Kidney epithelial cell (primary cell): ENCODE results near the gene CENPK. TPM values are rescaled to one million over a fixed set of nuclear protein-coding genes. Genes with fewer than 3 reads are reported as not detected.
A peak's percentile ranks its signal among the peaks of the same experiment; 100 is the strongest.
"Not testable (repeated sequence)": the region's sequence is repeated elsewhere in the genome, so short reads cannot be mapped to it uniquely, and the experiment has no call there.

Experiments
- DNase-seq: peaks from one replicate; pipeline ENCODE4 v3.0.0-alpha.2; 2010; ENCODE audit warnings: low read depth
- H3K27me3 ChIP-seq: 2 replicates; pipeline ENCODE4 v1.6.0; 2011; ENCODE audit warnings: low read length; ENCODE audit not compliant: control insufficient read depth, insufficient read depth
- H3K36me3 ChIP-seq: 2 replicates; pipeline ENCODE4 v1.5.1; 2011; ENCODE audit warnings: low read length; ENCODE audit not compliant: control insufficient read depth, insufficient read depth
- H3K4me3 ChIP-seq: 2 replicates; pipeline ENCODE4 v1.5.1; 2011; ENCODE audit warnings: low read depth, mild to moderate bottlenecking, control low read depth, low read length
- total RNA-seq: library from RNA; depleted of rRNA; stranded (reverse); fragments of >200 nt; gene quantifications from 2 replicates; pipeline ENCODE4 v1.2.3, GENCODE V29; 2015
- TF ChIP-seq, protein P1 (sequence below): IDR thresholded peaks from 2 replicates; pipeline ENCODE4 v1.5.1; 2011; ENCODE audit warnings: mild to moderate bottlenecking, moderate library complexity, low read length, control low read depth, inconsistent platforms; ENCODE audit not compliant: insufficient read depth, poor library complexity, severe bottlenecking

Gene CENPK, protein sequence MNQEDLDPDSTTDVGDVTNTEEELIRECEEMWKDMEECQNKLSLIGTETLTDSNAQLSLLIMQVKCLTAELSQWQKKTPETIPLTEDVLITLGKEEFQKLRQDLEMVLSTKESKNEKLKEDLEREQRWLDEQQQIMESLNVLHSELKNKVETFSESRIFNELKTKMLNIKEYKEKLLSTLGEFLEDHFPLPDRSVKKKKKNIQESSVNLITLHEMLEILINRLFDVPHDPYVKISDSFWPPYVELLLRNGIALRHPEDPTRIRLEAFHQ
- 10.4 and 18.4 TPM in 2 replicates for total RNA-seq

DNA sequence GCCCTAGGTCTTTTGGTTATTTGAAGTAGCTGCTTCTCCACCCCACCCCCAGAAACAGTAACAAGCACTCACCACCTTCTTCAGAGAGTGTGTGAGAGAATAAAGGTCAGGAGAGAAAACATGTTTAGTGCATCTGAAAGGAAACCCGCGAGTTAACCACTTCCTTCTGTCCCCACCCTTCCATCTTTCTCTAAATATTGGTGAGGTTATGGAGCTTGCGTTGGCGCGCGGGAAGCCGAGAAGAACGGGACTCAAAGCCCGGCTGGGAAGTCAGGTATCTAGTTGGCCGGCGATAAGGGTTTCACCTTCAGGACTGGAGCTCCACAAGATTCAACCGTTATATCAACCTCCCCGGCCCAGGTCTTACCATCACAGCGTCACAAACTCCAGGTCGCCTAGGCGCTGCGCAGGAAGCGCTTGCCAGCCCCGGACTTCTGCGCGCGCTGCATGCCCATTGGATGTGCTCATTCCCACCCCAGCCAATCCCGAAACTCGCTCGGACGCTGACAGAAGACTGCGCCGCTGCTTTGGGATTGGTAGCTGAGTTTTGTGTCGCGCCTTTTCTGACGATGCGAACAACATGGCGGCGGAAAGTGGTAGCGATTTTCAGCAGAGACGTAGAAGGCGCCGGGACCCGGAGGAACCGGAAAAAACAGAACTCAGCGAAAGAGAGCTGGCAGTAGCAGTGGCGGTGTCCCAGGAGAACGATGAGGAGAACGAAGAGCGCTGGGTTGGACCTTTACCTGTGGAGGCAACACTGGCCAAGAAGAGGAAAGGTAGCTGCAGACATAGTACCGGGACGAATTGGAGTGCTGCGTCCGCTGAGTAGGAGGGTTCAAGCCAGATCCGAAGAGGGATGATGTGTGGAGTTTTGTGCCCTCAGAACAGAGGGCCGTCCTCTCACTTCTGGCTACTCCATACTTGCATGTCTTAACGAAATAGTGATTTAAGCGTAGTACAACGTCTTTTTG is at the start of gene CENPK, which contains the start of gene PPWD1:
CENPK (minus strand) TSS at position 438 of the 971 bp plus-strand sequence. CDS start 8,261 bp downstream, outside the sequence.
PPWD1 (plus strand) TSS at position 566 of the 971 bp plus-strand sequence; CDS start at position 581, 15 bp downstream.
- DNase-seq: peak; percentile 82
- TF ChIP-seq, protein P1, sequence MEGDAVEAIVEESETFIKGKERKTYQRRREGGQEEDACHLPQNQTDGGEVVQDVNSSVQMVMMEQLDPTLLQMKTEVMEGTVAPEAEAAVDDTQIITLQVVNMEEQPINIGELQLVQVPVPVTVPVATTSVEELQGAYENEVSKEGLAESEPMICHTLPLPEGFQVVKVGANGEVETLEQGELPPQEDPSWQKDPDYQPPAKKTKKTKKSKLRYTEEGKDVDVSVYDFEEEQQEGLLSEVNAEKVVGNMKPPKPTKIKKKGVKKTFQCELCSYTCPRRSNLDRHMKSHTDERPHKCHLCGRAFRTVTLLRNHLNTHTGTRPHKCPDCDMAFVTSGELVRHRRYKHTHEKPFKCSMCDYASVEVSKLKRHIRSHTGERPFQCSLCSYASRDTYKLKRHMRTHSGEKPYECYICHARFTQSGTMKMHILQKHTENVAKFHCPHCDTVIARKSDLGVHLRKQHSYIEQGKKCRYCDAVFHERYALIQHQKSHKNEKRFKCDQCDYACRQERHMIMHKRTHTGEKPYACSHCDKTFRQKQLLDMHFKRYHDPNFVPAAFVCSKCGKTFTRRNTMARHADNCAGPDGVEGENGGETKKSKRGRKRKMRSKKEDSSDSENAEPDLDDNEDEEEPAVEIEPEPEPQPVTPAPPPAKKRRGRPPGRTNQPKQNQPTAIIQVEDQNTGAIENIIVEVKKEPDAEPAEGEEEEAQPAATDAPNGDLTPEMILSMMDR: no peak
- no peaks in the 10 kb centered on the region for H3K27me3 ChIP-seq
- H3K4me3 ChIP-seq: peak within 1 kb of the TSS; percentile 63
- no peaks in the 10 kb centered on the region for H3K36me3 ChIP-seq

DNA sequence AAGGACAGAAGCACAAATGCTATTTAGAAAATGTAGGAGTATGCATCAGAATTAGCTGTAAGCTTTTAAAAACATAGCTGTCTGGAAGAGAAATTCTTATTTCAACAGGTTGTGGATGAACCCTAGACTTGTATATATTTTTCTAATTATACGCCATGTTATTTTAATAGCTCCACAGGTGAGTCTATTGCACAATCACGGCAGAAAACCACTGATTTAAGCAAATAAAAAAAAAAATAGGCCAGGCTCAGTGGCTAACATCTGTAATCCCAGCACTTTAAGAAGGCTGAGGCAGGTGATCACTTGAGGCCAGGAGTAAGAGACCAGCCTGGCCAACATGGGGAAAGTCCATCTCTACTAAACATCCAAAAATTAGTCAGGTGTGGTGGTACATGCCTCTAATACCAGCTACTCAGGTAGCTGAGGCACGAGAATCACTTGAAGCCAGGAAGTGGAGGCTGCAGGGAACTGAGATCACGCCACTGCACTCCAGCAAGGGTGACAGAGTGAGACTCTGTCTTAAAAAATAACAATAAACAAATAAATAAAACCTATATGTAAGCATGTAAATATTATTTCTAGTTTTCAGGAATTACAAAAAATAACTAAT is 49.4 kb upstream of the CENPK start:
- TF ChIP-seq, protein P1: no peak
- Histone ChIP-seq H3K36me3 (no peaks in the 10 kb centered on the region), H3K27me3 (no peaks in the 10 kb centered on the region), H3K4me3 (no peak overlapping the region)
- no peak for DNase-seq

DNA sequence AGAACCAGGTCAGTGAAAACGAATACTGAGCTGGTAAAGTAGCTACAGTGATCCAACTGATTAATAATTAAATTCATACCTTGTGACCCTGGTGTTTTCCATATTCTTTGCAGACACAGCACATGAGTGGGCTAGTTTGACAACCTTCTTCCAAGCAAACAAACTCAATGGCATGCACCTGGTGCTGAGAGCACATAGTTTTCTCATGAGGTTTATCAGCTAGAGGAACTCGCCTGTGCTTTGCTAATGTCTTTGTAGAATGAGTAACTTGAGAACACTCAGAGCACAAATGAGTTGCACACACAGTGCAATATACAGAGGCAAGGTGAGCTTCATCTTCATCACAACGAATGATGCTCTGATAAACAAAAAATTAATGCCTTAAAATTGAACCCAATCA is 48.6 kb upstream of the CENPK start:
- TF ChIP-seq, protein P1: no peak
- no peaks in the 10 kb centered on the region for H3K27me3 ChIP-seq
- DNase-seq: peak; percentile 93
- H3K4me3 ChIP-seq: no peak overlapping the region
- H3K36me3 ChIP-seq: no peaks in the 10 kb centered on the region

DNA sequence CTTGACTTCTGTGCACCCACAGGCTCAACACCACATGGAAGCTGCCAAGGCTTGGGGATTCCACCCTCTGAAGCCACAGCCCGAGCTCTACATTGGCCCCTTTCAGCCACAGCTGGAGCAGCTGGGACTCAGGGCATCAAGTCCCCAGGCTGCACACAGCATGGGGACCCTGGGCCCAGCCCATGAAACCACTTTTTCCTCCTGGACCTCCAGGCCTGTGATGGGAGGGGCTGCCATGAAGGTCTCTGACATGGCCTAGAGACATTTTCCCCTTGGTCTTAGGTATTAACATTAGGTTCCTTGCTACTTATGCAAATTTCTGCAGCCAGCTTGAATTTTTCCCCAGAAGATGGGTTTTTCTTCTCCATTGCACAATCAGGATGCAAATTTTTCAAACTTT is 38.8 kb upstream of the CENPK start:
- H3K4me3 ChIP-seq, H3K36me3 ChIP-seq, DNase-seq, H3K27me3 ChIP-seq: not testable (repeated sequence)

DNA sequence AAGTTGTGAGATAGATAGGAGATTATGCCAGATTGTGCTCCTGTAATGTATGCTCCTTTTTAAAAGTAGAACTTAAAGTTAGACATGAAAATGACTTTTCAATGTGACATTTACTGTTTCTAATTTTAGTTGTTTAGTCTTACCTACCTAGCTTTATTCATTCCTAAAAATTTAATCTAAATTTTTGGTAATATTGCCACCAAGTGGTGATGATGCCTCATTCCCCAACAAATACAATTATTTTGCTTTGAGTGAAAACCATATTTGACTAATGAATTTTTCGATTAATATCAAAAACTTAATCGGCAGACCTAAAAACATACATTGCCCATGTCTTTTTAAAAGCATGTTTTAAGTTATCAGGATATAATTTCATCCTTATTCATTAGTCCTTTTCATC is 25.7 kb upstream of the CENPK start:
- Histone ChIP-seq H3K27me3 (no peaks in the 10 kb centered on the region), H3K36me3 (no peaks in the 10 kb centered on the region), H3K4me3 (no peak overlapping the region)
- DNase-seq: no peak
- TF ChIP-seq, protein P1: no peak

DNA sequence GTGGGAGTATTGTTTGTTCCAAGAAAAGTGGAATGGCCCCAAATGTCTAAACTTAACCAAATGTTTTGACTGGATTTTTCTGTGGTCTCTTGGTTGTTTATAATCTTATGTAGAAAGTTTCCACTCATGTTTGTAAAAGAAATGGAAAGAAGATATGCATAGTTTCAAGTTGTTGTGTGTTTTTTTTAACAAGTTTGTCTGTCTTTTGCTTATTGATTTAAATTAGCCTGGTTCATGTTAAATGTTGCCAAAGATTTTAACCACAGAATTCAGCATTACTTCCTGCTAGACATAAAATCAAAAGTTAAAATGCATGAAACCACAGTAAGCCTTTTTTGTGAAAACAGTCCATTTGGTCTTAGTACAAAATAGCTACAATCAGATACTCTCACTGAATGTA is 14.2 kb upstream of the CENPK start:
- Histone ChIP-seq H3K4me3 (no peak overlapping the region), H3K27me3 (no peaks in the 10 kb centered on the region), H3K36me3 (no peaks in the 10 kb centered on the region)
- TF ChIP-seq, protein P1: no peak
- DNase-seq: no peak
